ENCODE results near the gene SAMSN1. TPM values are rescaled to one million over a fixed set of nuclear protein-coding genes. Genes with fewer than 3 reads are reported as not detected.
"Not testable (repeated sequence)": the region's sequence is repeated elsewhere in the genome, so short reads cannot be mapped to it uniquely, and the experiment has no call there.

SAMSN1 gene
- total RNA-seq, 1 experiment from 2014 or later: 0.44 TPM

DNA sequence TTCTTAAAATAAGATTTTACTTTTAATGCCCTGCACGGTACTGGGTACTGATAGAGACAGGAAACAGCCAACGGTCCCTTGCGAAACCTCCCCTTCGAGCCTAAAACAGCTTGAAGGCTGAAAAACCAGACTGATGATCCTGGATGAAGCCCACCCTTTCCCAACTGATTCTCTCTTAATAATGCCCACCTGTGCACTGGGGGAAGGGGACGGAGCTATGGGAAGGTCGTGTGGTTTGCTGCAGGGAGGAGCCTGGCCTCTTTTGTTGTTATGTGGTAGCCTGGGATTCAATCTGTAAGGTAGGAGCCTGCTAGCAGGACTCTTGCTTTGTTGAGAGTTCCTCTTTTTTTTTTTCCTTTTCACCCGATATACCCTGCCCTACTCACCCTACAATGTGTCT lies 25.6 kb downstream of the SAMSN1 start:
- H3K9me3 ChIP-seq (ENCODE audit: control insufficient read depth, insufficient read depth, low read depth, low read length): no peaks in the 10 kb centered on the region
- no peak overlapping the region for H3K4me3 ChIP-seq (ENCODE audit: low read depth in 2 of 2, low read length in 2 of 2)
- no peak for TF ChIP-seq SIN3A (IDR thresholded peaks at IDR 0.05; ENCODE audit: borderline replicate concordance, insufficient read depth, low read depth, low read length)
- intact Hi-C loops (cut with micrococcal nuclease; ENCODE audit: unreplicated experiment) (no loop called here), in situ Hi-C loops (cut with HindIII; ENCODE audit: low pct_unique_long_range_greater_than_20kb, low sequenced_read_pairs) (no loop called here)
- H3K27ac ChIP-seq (ENCODE audit: low read length): no peak overlapping the region
- no peaks in the 10 kb centered on the region for H3K27me3 ChIP-seq (ENCODE audit: control insufficient read depth, insufficient read depth, low read length)
- ChIA-PET POLR2A (no interaction called here), CTCF (no interaction called here)
- no peaks in the 10 kb centered on the region for H3K36me3 ChIP-seq (ENCODE audit: control insufficient read depth, insufficient read depth, low read length)
- H3K4me1 ChIP-seq (ENCODE audit: control insufficient read depth, insufficient read depth, low read length): no peaks in the 10 kb centered on the region
- DNase-seq (ENCODE audit: low read depth, low spot score) (no peak), ATAC-seq (no peak)
- BruUV-seq (replicated peaks): no TSS peak

DNA sequence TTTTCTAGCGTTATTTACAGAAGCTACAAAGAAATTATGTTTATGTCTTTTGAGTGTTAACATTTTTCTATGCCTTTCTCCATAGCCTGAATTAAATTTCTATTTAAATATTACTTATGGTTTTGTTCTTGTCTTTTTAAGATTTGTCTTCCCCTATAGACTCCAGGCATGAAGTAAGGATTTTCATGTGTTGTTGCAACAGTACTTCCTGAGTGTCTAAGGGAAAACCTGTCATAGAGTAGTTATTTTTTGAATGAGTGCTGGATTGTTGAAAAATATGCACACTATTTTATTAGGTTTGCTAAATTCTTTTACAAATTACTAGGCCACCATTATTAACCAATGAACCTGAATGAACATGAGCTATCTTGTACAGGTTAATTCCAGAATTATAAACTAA lies 27.1 kb downstream of the SAMSN1 start:
- Histone ChIP-seq H3K27me3 (ENCODE audit: control insufficient read depth, insufficient read depth, low read length) (no peaks in the 10 kb centered on the region), H3K9me3 (ENCODE audit: control insufficient read depth, insufficient read depth, low read depth, low read length) (no peaks in the 10 kb centered on the region), H3K4me1 (ENCODE audit: control insufficient read depth, insufficient read depth, low read length) (no peaks in the 10 kb centered on the region), H3K27ac (ENCODE audit: low read length) (no peak overlapping the region), H3K4me3 (ENCODE audit: low read depth in 2 of 2, low read length in 2 of 2) (no peak overlapping the region), H3K36me3 (ENCODE audit: control insufficient read depth, insufficient read depth, low read length) (no peaks in the 10 kb centered on the region)
- intact Hi-C loops (cut with micrococcal nuclease; ENCODE audit: unreplicated experiment) (no loop called here), in situ Hi-C loops (cut with HindIII; ENCODE audit: low pct_unique_long_range_greater_than_20kb, low sequenced_read_pairs) (no loop called here)
- POLR2A ChIA-PET: no interaction called here
- BruUV-seq (replicated peaks): no TSS peak
- TF ChIP-seq, protein P1, sequence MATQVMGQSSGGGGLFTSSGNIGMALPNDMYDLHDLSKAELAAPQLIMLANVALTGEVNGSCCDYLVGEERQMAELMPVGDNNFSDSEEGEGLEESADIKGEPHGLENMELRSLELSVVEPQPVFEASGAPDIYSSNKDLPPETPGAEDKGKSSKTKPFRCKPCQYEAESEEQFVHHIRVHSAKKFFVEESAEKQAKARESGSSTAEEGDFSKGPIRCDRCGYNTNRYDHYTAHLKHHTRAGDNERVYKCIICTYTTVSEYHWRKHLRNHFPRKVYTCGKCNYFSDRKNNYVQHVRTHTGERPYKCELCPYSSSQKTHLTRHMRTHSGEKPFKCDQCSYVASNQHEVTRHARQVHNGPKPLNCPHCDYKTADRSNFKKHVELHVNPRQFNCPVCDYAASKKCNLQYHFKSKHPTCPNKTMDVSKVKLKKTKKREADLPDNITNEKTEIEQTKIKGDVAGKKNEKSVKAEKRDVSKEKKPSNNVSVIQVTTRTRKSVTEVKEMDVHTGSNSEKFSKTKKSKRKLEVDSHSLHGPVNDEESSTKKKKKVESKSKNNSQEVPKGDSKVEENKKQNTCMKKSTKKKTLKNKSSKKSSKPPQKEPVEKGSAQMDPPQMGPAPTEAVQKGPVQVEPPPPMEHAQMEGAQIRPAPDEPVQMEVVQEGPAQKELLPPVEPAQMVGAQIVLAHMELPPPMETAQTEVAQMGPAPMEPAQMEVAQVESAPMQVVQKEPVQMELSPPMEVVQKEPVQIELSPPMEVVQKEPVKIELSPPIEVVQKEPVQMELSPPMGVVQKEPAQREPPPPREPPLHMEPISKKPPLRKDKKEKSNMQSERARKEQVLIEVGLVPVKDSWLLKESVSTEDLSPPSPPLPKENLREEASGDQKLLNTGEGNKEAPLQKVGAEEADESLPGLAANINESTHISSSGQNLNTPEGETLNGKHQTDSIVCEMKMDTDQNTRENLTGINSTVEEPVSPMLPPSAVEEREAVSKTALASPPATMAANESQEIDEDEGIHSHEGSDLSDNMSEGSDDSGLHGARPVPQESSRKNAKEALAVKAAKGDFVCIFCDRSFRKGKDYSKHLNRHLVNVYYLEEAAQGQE (IDR thresholded peaks at IDR 0.05; ENCODE audit: insufficient read depth in 1 of 2, low read depth in 2 of 2, low read length in 1 of 2): no peak
- TF ChIP-seq POLR2AphosphoS5 (IDR thresholded peaks at IDR 0.05; ENCODE audit: low read depth, low read length): no peak
- CTCF ChIA-PET: interaction anchor here (0.7 kb wide), 1 partner anchor 236 kb away, joined by 3 read pairs; no protein-coding TSS in a partner anchor
- DNase-seq (ENCODE audit: low read depth, low spot score) (no peak), ATAC-seq (no peak)

DNA sequence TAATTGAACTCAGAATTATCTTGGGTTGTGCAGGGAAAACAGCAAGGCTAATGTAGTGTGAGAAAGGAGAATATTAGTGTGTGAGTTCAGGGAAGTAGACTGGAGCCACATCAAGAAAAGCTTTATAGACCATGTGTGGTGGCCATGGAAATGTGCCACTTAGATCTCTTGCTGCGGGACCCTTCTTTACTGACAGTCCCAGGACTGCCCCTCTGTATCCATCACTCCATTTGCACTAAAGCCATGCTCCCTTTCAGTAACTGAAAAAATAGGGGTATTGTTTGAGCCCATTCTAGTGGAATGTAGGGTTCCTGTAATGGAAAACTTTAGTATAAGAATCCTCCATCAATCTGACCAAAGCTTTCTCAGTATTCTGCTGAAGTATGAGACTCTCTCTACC lies 32.3 kb downstream of the SAMSN1 start:
- H3K4me1 ChIP-seq (ENCODE audit: control insufficient read depth, insufficient read depth, low read length): no peaks in the 10 kb centered on the region
- H3K4me3 ChIP-seq (ENCODE audit: low read depth in 2 of 2, low read length in 2 of 2): no peak overlapping the region
- ChIA-PET POLR2A (no interaction called here), CTCF (no interaction called here)
- in situ Hi-C loops (cut with HindIII; ENCODE audit: low pct_unique_long_range_greater_than_20kb, low sequenced_read_pairs): no loop called here
- no TSS peak for BruUV-seq (replicated peaks)
- no peaks in the 10 kb centered on the region for H3K27me3 ChIP-seq (ENCODE audit: control insufficient read depth, insufficient read depth, low read length)
- H3K27ac ChIP-seq (ENCODE audit: low read length): no peak overlapping the region
- ATAC-seq (no peak), DNase-seq (ENCODE audit: low read depth, low spot score) (no peak)
- H3K36me3 ChIP-seq (ENCODE audit: control insufficient read depth, insufficient read depth, low read length): no peaks in the 10 kb centered on the region
- H3K9me3 ChIP-seq (ENCODE audit: control insufficient read depth, insufficient read depth, low read depth, low read length): no peaks in the 10 kb centered on the region
- intact Hi-C loops (cut with micrococcal nuclease; ENCODE audit: unreplicated experiment): no loop called here
- TF ChIP-seq, protein P2, sequence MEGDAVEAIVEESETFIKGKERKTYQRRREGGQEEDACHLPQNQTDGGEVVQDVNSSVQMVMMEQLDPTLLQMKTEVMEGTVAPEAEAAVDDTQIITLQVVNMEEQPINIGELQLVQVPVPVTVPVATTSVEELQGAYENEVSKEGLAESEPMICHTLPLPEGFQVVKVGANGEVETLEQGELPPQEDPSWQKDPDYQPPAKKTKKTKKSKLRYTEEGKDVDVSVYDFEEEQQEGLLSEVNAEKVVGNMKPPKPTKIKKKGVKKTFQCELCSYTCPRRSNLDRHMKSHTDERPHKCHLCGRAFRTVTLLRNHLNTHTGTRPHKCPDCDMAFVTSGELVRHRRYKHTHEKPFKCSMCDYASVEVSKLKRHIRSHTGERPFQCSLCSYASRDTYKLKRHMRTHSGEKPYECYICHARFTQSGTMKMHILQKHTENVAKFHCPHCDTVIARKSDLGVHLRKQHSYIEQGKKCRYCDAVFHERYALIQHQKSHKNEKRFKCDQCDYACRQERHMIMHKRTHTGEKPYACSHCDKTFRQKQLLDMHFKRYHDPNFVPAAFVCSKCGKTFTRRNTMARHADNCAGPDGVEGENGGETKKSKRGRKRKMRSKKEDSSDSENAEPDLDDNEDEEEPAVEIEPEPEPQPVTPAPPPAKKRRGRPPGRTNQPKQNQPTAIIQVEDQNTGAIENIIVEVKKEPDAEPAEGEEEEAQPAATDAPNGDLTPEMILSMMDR (IDR thresholded peaks at IDR 0.05): no peak
- no peak for TF ChIP-seq POLR2AphosphoS5 (IDR thresholded peaks at IDR 0.05; ENCODE audit: low read depth, low read length)
- TF ChIP-seq, protein P1 (IDR thresholded peaks at IDR 0.05; ENCODE audit: insufficient read depth in 1 of 2, low read depth in 2 of 2, low read length in 1 of 2): no peak
- TF ChIP-seq TCF7L2 (IDR thresholded peaks at IDR 0.05; ENCODE audit: low read depth, low read length): no peak
- TF ChIP-seq SIN3A (IDR thresholded peaks at IDR 0.05; ENCODE audit: borderline replicate concordance, insufficient read depth, low read depth, low read length): no peak

DNA sequence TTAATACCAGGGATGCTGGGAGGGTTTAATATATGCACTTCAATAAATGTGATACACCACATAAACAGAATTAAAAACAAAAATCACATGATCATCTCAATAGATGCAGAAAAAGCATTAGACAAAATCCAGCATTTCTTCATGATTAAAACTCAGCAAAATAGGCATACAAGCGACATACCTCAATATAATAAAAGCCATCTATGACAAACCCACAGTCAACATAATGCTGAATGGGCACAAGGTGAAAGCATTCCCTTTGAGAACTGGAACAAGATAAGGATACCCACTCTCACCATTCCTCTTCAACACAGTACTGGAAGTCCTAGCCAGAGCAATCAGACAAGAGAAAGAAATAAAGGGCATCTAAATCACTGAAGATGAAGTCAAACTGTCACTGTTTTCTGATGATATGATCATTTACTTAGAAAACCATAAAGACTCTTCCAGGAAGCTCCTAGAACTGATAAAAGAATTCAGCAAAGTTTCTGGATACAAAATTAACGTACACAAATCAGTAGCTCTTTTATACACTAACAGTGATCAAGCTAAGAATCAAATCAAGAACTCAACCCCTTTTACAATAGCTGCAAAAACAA lies 39.2 kb downstream of the SAMSN1 start:
- H3K27ac ChIP-seq (ENCODE audit: low read length); POLR2A ChIA-PET; intact Hi-C loops (cut with micrococcal nuclease; ENCODE audit: unreplicated experiment); in situ Hi-C loops (cut with HindIII; ENCODE audit: low pct_unique_long_range_greater_than_20kb, low sequenced_read_pairs); H3K4me3 ChIP-seq (ENCODE audit: low read depth in 2 of 2, low read length in 2 of 2); H3K4me1 ChIP-seq (ENCODE audit: control insufficient read depth, insufficient read depth, low read length); H3K9me3 ChIP-seq (ENCODE audit: control insufficient read depth, insufficient read depth, low read depth, low read length); ATAC-seq; H3K27me3 ChIP-seq (ENCODE audit: control insufficient read depth, insufficient read depth, low read length); H3K36me3 ChIP-seq (ENCODE audit: control insufficient read depth, insufficient read depth, low read length); CTCF ChIA-PET; DNase-seq (ENCODE audit: low read depth, low spot score); BruUV-seq (replicated peaks): not testable (repeated sequence)

All from Panc1 (cell line).